ENCODE measurements around the gene MTHFD2.
A peak's percentile ranks its signal among the peaks of the same experiment; 100 is the strongest.

Gene MTHFD2

DNA sequence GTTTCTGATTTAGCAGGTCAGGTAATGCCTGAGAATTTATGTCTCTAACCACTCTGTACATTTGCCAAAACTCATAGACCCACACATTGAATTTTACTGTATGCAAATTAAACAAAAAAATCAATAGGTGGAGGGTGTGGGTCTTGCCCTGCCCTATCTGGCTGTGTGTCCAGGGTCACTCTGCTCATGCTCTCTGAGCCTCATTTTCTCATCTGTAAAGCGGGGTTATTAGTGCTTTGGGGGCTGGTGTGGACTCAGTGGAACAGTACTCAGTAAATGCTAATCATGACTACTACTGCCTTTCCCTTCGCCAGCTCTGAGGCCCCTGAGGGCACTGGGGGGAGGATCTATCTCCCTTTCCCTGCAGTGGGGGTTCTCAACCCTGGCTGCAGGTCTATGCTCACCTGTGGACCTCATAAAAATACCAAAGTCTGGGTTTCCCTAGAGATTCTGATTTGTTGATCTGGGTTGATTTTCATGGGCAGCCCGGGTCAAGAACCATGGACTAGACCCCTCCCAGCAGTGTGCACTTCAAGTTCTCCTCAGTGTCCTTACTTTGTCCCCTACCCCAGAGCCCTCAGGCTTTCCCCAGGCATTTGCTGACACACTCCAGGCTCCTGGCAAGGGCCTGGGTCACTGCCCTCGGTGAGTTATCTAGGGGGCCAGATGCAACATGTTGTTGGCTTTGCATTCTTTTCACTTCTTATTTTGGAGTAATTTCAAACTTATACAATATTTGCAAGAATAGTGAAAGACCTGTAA is 27.5 kb downstream of the MTHFD2 start:
- no peaks in the 10 kb centered on the region for H3K36me3 ChIP-seq (ENCODE audit: control insufficient read depth in 2 of 2, insufficient read depth in 1 of 2, low read length in 2 of 2)
- no peaks in the 10 kb centered on the region for H3K9me3 ChIP-seq (ENCODE audit: control insufficient read depth, insufficient read depth, low read depth, low read length)
- no peak overlapping the region for H3K4me3 ChIP-seq (ENCODE audit: low read depth, low read length)
- POLR2A ChIA-PET, result no interaction called here
- CTCF ChIA-PET, result no interaction called here
- no peaks in the 10 kb centered on the region for H3K4me1 ChIP-seq (ENCODE audit: control insufficient read depth, insufficient read depth, low read length)
- no peak overlapping the region for H3K27ac ChIP-seq (ENCODE audit: extremely low read depth, low read depth, low read length)
- TF ChIP-seq ZNF560 (tag by site-specific recombination; IDR thresholded peaks at IDR 0.05; ENCODE audit: borderline replicate concordance), result no peak
- TF ChIP-seq BCL11A (tag by site-specific recombination; IDR thresholded peaks at IDR 0.05; ENCODE audit: low read depth), result no peak
- no peak for TF ChIP-seq IKZF3 (tag by site-specific recombination; IDR thresholded peaks at IDR 0.05)
- TF ChIP-seq ZNF248 (tag by site-specific recombination; IDR thresholded peaks at IDR 0.05), result no peak
- TF ChIP-seq ZBTB20 (tag by site-specific recombination; IDR thresholded peaks at IDR 0.05), result no peak
- no peak for TF ChIP-seq ZNF335 (tag by site-specific recombination; conservative IDR thresholded peaks at IDR 0.05)
- TF ChIP-seq ZNF391 (tag by site-specific recombination; IDR thresholded peaks at IDR 0.05; ENCODE audit: borderline replicate concordance, low read depth), result no peak
- TF ChIP-seq, protein P1, sequence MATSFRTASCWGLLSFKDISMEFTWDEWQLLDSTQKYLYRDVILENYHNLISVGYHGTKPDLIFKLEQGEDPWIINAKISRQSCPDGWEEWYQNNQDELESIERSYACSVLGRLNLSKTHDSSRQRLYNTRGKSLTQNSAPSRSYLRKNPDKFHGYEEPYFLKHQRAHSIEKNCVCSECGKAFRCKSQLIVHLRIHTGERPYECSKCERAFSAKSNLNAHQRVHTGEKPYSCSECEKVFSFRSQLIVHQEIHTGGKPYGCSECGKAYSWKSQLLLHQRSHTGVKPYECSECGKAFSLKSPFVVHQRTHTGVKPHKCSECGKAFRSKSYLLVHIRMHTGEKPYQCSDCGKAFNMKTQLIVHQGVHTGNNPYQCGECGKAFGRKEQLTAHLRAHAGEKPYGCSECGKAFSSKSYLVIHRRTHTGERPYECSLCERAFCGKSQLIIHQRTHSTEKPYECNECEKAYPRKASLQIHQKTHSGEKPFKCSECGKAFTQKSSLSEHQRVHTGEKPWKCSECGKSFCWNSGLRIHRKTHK (tag by site-specific recombination; IDR thresholded peaks at IDR 0.05), result no peak
- no peak for TF ChIP-seq ZNF239 (tag by site-specific recombination; IDR thresholded peaks at IDR 0.05)
- TF ChIP-seq ZNF777 (tag by site-specific recombination; IDR thresholded peaks at IDR 0.05; ENCODE audit: borderline replicate concordance), result no peak
- no peak for TF ChIP-seq ZBTB10 (tag by site-specific recombination; IDR thresholded peaks at IDR 0.05)
- TF ChIP-seq ZNF202 (tag by site-specific recombination; IDR thresholded peaks at IDR 0.05; ENCODE audit: borderline replicate concordance), result no peak
- TF ChIP-seq ZNF548 (tag by site-specific recombination; IDR thresholded peaks at IDR 0.05), result no peak
- no peak for TF ChIP-seq ZNF707 (tag by site-specific recombination; IDR thresholded peaks at IDR 0.05)
- TF ChIP-seq ZNF155 (tag by site-specific recombination; IDR thresholded peaks at IDR 0.05), result no peak
- TF ChIP-seq ZNF2 (tag by site-specific recombination; IDR thresholded peaks at IDR 0.05), result no peak
- no peak for TF ChIP-seq SP3 (tag by site-specific recombination; IDR thresholded peaks at IDR 0.05)

DNA sequence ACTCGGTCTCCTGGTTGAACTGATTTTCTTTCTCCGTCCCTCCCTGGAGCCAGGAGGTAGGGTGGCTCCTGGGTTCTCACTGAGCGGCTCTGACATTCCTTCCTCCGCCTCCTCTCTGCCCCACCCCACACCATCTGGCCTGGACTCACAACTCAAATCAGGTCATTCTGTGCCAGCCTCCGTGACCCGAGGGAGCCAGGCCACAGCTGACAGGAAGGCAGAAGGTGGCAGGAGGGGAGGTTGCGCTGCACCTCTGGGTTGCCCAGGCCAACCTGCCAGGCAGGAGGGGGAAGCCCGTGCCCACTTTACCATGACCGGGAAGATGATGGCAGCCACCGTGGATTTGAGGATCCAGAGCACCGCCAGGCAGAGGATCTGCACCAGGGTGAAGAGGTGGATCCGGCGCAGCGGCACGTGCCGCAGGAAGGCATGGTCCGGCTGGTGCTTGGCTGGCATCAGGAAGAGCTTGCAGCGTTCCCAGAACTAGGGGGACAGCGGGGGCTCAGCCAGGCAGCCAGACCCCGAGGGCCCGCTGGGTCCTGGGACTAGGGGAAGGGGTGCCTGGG is 28.3 kb downstream of the MTHFD2 start:
- H3K9me3 ChIP-seq (ENCODE audit: control insufficient read depth, insufficient read depth, low read depth, low read length), result no peaks in the 10 kb centered on the region
- ChIA-PET CTCF (no interaction called here), POLR2A (interaction anchor here (1.1 kb wide), 1 partner anchor 49 kb away, joined by 3 read pairs; no protein-coding TSS in a partner anchor)
- TF ChIP-seq ZNF600 (tag by site-specific recombination; IDR thresholded peaks at IDR 0.05), result peak; percentile 44; the same call in 1 of the 2 replicates
- TF ChIP-seq, protein P2, sequence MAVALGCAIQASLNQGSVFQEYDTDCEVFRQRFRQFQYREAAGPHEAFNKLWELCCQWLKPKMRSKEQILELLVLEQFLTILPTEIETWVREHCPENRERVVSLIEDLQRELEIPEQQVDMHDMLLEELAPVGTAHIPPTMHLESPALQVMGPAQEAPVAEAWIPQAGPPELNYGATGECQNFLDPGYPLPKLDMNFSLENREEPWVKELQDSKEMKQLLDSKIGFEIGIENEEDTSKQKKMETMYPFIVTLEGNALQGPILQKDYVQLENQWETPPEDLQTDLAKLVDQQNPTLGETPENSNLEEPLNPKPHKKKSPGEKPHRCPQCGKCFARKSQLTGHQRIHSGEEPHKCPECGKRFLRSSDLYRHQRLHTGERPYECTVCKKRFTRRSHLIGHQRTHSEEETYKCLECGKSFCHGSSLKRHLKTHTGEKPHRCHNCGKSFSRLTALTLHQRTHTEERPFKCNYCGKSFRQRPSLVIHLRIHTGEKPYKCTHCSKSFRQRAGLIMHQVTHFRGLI (tag by site-specific recombination; IDR thresholded peaks at IDR 0.05), result no peak
- no peaks in the 10 kb centered on the region for H3K36me3 ChIP-seq (ENCODE audit: control insufficient read depth in 2 of 2, insufficient read depth in 1 of 2, low read length in 2 of 2)
- no peaks in the 10 kb centered on the region for H3K4me1 ChIP-seq (ENCODE audit: control insufficient read depth, insufficient read depth, low read length)
- no peak overlapping the region for H3K4me3 ChIP-seq (ENCODE audit: low read depth, low read length)
- H3K27ac ChIP-seq (ENCODE audit: extremely low read depth, low read depth, low read length), result no peak overlapping the region

Data from HEK293 (cell line).